ENCODE results near the gene SELENOI. TPM values are rescaled to one million over a fixed set of nuclear protein-coding genes. Genes with fewer than 3 reads are reported as not detected.
"Not testable (repeated sequence)": the region's sequence is repeated elsewhere in the genome, so short reads cannot be mapped to it uniquely, and the experiment has no call there.

Gene SELENOI
- total RNA-seq, 1 donor from 2014 or later, result 51.9 TPM

GRCh38 chr2:26364669-26365068 lies 18.7 kb downstream of the SELENOI start:
- H3K4me3 ChIP-seq (ENCODE audit: insufficient read depth, low read depth, low read length), result no peak overlapping the region
- peaks cover 2% of the 10 kb centered on the region for H3K36me3 Mint-ChIP-seq (ENCODE audit: low read depth, unreplicated experiment)
- no peak overlapping the region for H2AFZ ChIP-seq (ENCODE audit: low read depth, low read length)
- H3K79me2 ChIP-seq (ENCODE audit: insufficient read depth, low read length), result peaks cover 51% of the 10 kb centered on the region
- H3K27ac ChIP-seq (ENCODE audit: low read depth, low read length), result no peak overlapping the region
- H3K27me3 Mint-ChIP-seq (ENCODE audit: low read depth, unreplicated experiment), result no peaks in the 10 kb centered on the region
- H3K9ac ChIP-seq (ENCODE audit: low read length), result no peak overlapping the region
- TF ChIP-seq, protein P1, sequence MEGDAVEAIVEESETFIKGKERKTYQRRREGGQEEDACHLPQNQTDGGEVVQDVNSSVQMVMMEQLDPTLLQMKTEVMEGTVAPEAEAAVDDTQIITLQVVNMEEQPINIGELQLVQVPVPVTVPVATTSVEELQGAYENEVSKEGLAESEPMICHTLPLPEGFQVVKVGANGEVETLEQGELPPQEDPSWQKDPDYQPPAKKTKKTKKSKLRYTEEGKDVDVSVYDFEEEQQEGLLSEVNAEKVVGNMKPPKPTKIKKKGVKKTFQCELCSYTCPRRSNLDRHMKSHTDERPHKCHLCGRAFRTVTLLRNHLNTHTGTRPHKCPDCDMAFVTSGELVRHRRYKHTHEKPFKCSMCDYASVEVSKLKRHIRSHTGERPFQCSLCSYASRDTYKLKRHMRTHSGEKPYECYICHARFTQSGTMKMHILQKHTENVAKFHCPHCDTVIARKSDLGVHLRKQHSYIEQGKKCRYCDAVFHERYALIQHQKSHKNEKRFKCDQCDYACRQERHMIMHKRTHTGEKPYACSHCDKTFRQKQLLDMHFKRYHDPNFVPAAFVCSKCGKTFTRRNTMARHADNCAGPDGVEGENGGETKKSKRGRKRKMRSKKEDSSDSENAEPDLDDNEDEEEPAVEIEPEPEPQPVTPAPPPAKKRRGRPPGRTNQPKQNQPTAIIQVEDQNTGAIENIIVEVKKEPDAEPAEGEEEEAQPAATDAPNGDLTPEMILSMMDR (IDR thresholded peaks at IDR 0.05; ENCODE audit: insufficient read depth, low read depth, low read length), result no peak
- TF ChIP-seq EZH2 (IDR thresholded peaks at IDR 0.05; ENCODE audit: insufficient read depth, low read length), result no peak
- H3K9me3 Mint-ChIP-seq (ENCODE audit: unreplicated experiment), result no peaks in the 10 kb centered on the region
- DNase-seq (ENCODE audit: low read depth), result no peak
- no peak overlapping the region for H3K27ac Mint-ChIP-seq (ENCODE audit: unreplicated experiment)
- no peaks in the 10 kb centered on the region for H3K9me3 ChIP-seq (ENCODE audit: insufficient read depth, low read depth, low read length)
- H3K27me3 ChIP-seq (ENCODE audit: insufficient read depth, low read length), result no peaks in the 10 kb centered on the region
- no peaks in the 10 kb centered on the region for H3K4me1 Mint-ChIP-seq (ENCODE audit: low read depth, unreplicated experiment)
- FAIRE-seq, result no peak
- H4K20me1 ChIP-seq (ENCODE audit: insufficient read depth, low read length), result peaks cover 51% of the 10 kb centered on the region
- H3K36me3 ChIP-seq (ENCODE audit: insufficient read depth, low read length), result peaks cover 2% of the 10 kb centered on the region
- H3K4me3 Mint-ChIP-seq (ENCODE audit: unreplicated experiment), result no peak overlapping the region
- H3K4me2 ChIP-seq (ENCODE audit: low read length), result no peak overlapping the region
- no peaks in the 10 kb centered on the region for H3K4me1 ChIP-seq (ENCODE audit: insufficient read depth, low read length)

DNA sequence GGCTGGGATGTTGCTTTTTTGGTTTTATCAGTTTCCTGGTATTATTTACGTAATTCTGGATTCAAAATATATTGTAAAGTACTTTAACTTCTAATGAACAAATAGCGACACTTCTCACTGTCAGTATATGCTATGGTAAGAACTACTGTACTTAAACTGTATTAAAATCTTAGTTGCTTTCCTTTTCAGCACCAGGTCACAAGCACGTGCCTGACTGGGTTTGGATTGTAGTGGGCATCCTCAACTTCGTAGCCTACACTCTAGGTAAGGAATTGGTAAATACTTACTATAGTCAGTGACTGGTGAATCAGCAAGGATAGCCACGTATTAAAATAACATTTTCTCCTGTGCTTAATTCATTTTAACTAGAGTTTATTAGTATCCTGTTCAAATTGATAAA lies 21.0 kb downstream of the SELENOI start:
- TF ChIP-seq EZH2 (IDR thresholded peaks at IDR 0.05; ENCODE audit: insufficient read depth, low read length), result no peak
- TF ChIP-seq, protein P1 (IDR thresholded peaks at IDR 0.05; ENCODE audit: insufficient read depth, low read depth, low read length), result no peak
- DNase-seq (ENCODE audit: low read depth) (no peak), FAIRE-seq (no peak)
- Histone ChIP-seq H3K4me1 (ENCODE audit: insufficient read depth, low read length) (no peaks in the 10 kb centered on the region), H4K20me1 (ENCODE audit: insufficient read depth, low read length) (peaks cover 34% of the 10 kb centered on the region), H3K27ac (ENCODE audit: low read depth, low read length) (no peak overlapping the region), H2AFZ (ENCODE audit: low read depth, low read length) (no peak overlapping the region), H3K36me3 (ENCODE audit: insufficient read depth, low read length) (peaks cover 2% of the 10 kb centered on the region), H3K4me3 (ENCODE audit: insufficient read depth, low read depth, low read length) (no peak overlapping the region), H3K27me3 (ENCODE audit: insufficient read depth, low read length) (no peaks in the 10 kb centered on the region), H3K79me2 (ENCODE audit: insufficient read depth, low read length) (peaks cover 29% of the 10 kb centered on the region), H3K4me2 (ENCODE audit: low read length) (no peak overlapping the region), H3K9me3 (ENCODE audit: insufficient read depth, low read depth, low read length) (no peaks in the 10 kb centered on the region), H3K9ac (ENCODE audit: low read length) (no peak overlapping the region)
- Mint-ChIP-seq H3K27ac (ENCODE audit: unreplicated experiment) (no peak overlapping the region), H3K4me3 (ENCODE audit: unreplicated experiment) (no peak overlapping the region), H3K36me3 (ENCODE audit: low read depth, unreplicated experiment) (peaks cover 8% of the 10 kb centered on the region), H3K9me3 (ENCODE audit: unreplicated experiment) (no peaks in the 10 kb centered on the region), H3K27me3 (ENCODE audit: low read depth, unreplicated experiment) (no peaks in the 10 kb centered on the region), H3K4me1 (ENCODE audit: low read depth, unreplicated experiment) (no peaks in the 10 kb centered on the region)

DNA sequence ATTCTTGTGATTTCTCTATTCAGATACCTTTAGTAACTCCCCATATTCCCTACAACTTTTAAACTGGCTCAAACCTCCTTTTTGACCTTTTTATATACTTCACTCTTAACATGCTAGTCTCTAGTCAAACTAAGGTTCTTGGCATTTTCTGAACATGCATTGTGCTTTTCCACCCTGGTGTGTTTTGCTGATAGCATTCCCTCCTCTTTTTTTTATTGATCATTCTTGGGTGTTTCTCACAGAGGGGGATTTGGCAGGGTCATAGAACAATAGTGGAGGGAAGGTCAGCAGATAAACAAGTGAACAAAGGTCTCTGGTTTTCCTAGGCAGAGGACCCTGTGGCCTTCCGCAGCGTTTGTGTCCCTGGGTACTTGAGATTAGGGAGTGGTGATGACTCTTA lies 23.7 kb downstream of the SELENOI start:
- H3K27me3 Mint-ChIP-seq (ENCODE audit: low read depth, unreplicated experiment); H3K9me3 ChIP-seq (ENCODE audit: insufficient read depth, low read depth, low read length); H3K4me1 ChIP-seq (ENCODE audit: insufficient read depth, low read length); H3K9me3 Mint-ChIP-seq (ENCODE audit: unreplicated experiment); H3K36me3 ChIP-seq (ENCODE audit: insufficient read depth, low read length); H3K4me3 Mint-ChIP-seq (ENCODE audit: unreplicated experiment); H3K27me3 ChIP-seq (ENCODE audit: insufficient read depth, low read length); H3K4me1 Mint-ChIP-seq (ENCODE audit: low read depth, unreplicated experiment); H3K27ac Mint-ChIP-seq (ENCODE audit: unreplicated experiment); H3K4me2 ChIP-seq (ENCODE audit: low read length); H3K27ac ChIP-seq (ENCODE audit: low read depth, low read length); DNase-seq (ENCODE audit: low read depth); H2AFZ ChIP-seq (ENCODE audit: low read depth, low read length); FAIRE-seq; H3K4me3 ChIP-seq (ENCODE audit: insufficient read depth, low read depth, low read length); H3K9ac ChIP-seq (ENCODE audit: low read length); H3K79me2 ChIP-seq (ENCODE audit: insufficient read depth, low read length): not testable (repeated sequence)
- peaks cover 18% of the 10 kb centered on the region for H3K36me3 Mint-ChIP-seq (ENCODE audit: low read depth, unreplicated experiment)
- peaks cover 14% of the 10 kb centered on the region for H4K20me1 ChIP-seq (ENCODE audit: insufficient read depth, low read length)

- H3K9ac ChIP-seq (ENCODE audit: low read length); H3K4me3 ChIP-seq (ENCODE audit: insufficient read depth, low read depth, low read length); H3K9me3 Mint-ChIP-seq (ENCODE audit: unreplicated experiment); H3K4me3 Mint-ChIP-seq (ENCODE audit: unreplicated experiment); H3K27ac ChIP-seq (ENCODE audit: low read depth, low read length); H3K79me2 ChIP-seq (ENCODE audit: insufficient read depth, low read length); DNase-seq (ENCODE audit: low read depth); FAIRE-seq; H3K9me3 ChIP-seq (ENCODE audit: insufficient read depth, low read depth, low read length); H3K27ac Mint-ChIP-seq (ENCODE audit: unreplicated experiment); H2AFZ ChIP-seq (ENCODE audit: low read depth, low read length); H3K27me3 ChIP-seq (ENCODE audit: insufficient read depth, low read length); H3K4me1 Mint-ChIP-seq (ENCODE audit: low read depth, unreplicated experiment); H3K4me1 ChIP-seq (ENCODE audit: insufficient read depth, low read length); H3K27me3 Mint-ChIP-seq (ENCODE audit: low read depth, unreplicated experiment); H3K4me2 ChIP-seq (ENCODE audit: low read length): not testable (repeated sequence)
- H3K36me3 ChIP-seq (ENCODE audit: insufficient read depth, low read length), result peaks cover 15% of the 10 kb centered on the region
- H4K20me1 ChIP-seq (ENCODE audit: insufficient read depth, low read length), result peaks cover 12% of the 10 kb centered on the region
- peaks cover 18% of the 10 kb centered on the region for H3K36me3 Mint-ChIP-seq (ENCODE audit: low read depth, unreplicated experiment)
These were observed 25.0 kb downstream of the SELENOI start for GRCh38 chr2:26370909-26371308.
